H1 (cell line): ENCODE results near the gene ELL2.

Experiments used
- CEBPB ChIP-seq: IDR thresholded peaks from 2 replicates; pipeline ENCODE4 v1.6.1; 2012; ENCODE audit warnings: low read depth, low read length
- KDM1A ChIP-seq: fragments of 200-600, 300-600 bp; sonication (generic); IDR thresholded peaks from 2 replicates; pipeline ENCODE4 v1.7.1; 2016; ENCODE audit warnings: mild to moderate bottlenecking, low read length, borderline replicate concordance
- POLR2AphosphoS5 ChIP-seq: IDR thresholded peaks from 2 replicates; pipeline ENCODE4 v1.6.1; 2011; ENCODE audit warnings: low read depth, low read length
- RFX5 ChIP-seq: IDR thresholded peaks from 2 replicates; pipeline ENCODE4 v1.6.1; 2011; ENCODE audit warnings: low read depth, low read length, improper control_type of control experiment, borderline replicate concordance
- SP2 ChIP-seq: IDR thresholded peaks from 2 replicates; pipeline ENCODE4 v1.6.1; 2012; ENCODE audit warnings: mild to moderate bottlenecking, low read length, inconsistent platforms
- USF2 ChIP-seq: IDR thresholded peaks from 2 replicates; pipeline ENCODE4 v1.6.1; 2011; ENCODE audit warnings: low read length, improper control_type of control experiment
- TF ChIP-seq, protein P1 (sequence below), 3 experiments: IDR thresholded peaks; 1 replicate in 2 of 3; 2 replicates in 1 of 3; pipeline versions ENCODE4 v1.5.1 to v1.6.1; 2011; ENCODE audit warnings: low read length in 3 of 3, mild to moderate bottlenecking in 3 of 3, inconsistent platforms in 2 of 3, low read depth in 1 of 3, moderate library complexity in 1 of 3; ENCODE audit not compliant: insufficient read depth in 1 of 3; ENCODE audit errors: control extremely low read depth in 1 of 3

GRCh38 chr5:95919658-95920057 is 42.0 kb downstream of the ELL2 start:
- TF ChIP-seq CEBPB (no peak), USF2 (no peak), KDM1A (no peak), RFX5 (no peak), SP2 (no peak), POLR2AphosphoS5 (no peak)
- TF ChIP-seq, protein P1, sequence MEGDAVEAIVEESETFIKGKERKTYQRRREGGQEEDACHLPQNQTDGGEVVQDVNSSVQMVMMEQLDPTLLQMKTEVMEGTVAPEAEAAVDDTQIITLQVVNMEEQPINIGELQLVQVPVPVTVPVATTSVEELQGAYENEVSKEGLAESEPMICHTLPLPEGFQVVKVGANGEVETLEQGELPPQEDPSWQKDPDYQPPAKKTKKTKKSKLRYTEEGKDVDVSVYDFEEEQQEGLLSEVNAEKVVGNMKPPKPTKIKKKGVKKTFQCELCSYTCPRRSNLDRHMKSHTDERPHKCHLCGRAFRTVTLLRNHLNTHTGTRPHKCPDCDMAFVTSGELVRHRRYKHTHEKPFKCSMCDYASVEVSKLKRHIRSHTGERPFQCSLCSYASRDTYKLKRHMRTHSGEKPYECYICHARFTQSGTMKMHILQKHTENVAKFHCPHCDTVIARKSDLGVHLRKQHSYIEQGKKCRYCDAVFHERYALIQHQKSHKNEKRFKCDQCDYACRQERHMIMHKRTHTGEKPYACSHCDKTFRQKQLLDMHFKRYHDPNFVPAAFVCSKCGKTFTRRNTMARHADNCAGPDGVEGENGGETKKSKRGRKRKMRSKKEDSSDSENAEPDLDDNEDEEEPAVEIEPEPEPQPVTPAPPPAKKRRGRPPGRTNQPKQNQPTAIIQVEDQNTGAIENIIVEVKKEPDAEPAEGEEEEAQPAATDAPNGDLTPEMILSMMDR (IDR thresholded peaks at IDR 0.05; ENCODE audit: control extremely low read depth in 1 of 3, insufficient read depth in 1 of 3, low read depth in 1 of 3, low read length in 3 of 3), result no peak
